Measurements from ENCODE around the gene LCE1F. TPM values are rescaled to one million over a fixed set of nuclear protein-coding genes. Genes with fewer than 3 reads are reported as not detected.

Gene LCE1F
- polyA plus RNA-seq, 2 donors = not detected

DNA sequence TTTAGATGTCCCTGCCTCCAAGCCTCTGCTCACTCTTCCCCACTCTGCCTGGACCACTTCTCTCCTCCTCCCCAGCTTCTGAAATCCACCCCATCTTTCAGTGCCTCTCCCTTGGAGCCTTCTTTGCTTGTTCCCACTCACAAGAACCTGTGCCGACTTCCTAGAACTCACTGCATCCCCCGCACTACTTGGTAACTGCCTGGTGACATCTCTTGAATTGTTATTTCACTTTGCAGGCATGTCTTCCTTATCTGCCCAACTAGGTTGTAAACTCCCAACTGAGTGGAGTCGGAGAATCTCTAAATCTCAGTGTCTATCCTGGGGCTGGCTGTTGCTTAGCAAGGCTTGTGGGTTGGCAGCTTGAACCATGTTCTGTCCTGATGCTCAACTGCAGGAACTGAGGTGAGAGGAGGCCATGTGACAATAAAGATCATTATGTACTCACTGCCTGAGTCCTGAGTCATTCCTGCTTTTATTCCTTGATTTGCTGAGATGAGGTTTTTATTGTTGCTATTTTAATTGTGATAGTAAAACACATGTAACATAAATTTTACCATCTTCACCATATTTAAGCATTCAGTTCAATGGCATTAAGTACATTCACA, 13.2 kb upstream of the LCE1F start:
- Histone ChIP-seq H3K27me3 (ENCODE audit: control insufficient read depth in 1 of 2, insufficient read depth in 2 of 2, low read length in 2 of 2) (no peaks in the 10 kb centered on the region), H3K9me3 (ENCODE audit: control insufficient read depth in 2 of 2, insufficient read depth in 1 of 2, low read depth in 1 of 2, low read length in 1 of 2) (peaks cover 0 to 2% of the 10 kb centered on the region in 2 donors), H3K4me1 (ENCODE audit: control insufficient read depth in 2 of 2, insufficient read depth in 2 of 2, low read length in 1 of 2) (peaks cover 0 to 20% of the 10 kb centered on the region in 2 donors), H3K4me3 (ENCODE audit: low read depth in 1 of 2, low read length in 2 of 2) (no peak overlapping the region), H3K27ac (ENCODE audit: low read depth in 2 of 2, low read length in 1 of 2) (no peak overlapping the region), H3K36me3 (ENCODE audit: control insufficient read depth in 2 of 2, insufficient read depth in 2 of 2, low read length in 1 of 2) (peaks cover 0 to 2% of the 10 kb centered on the region in 2 donors)
- WGBS, 2 donors = 85 to 88% methylated on average over 3 of the region's 3 CpGs

DNA sequence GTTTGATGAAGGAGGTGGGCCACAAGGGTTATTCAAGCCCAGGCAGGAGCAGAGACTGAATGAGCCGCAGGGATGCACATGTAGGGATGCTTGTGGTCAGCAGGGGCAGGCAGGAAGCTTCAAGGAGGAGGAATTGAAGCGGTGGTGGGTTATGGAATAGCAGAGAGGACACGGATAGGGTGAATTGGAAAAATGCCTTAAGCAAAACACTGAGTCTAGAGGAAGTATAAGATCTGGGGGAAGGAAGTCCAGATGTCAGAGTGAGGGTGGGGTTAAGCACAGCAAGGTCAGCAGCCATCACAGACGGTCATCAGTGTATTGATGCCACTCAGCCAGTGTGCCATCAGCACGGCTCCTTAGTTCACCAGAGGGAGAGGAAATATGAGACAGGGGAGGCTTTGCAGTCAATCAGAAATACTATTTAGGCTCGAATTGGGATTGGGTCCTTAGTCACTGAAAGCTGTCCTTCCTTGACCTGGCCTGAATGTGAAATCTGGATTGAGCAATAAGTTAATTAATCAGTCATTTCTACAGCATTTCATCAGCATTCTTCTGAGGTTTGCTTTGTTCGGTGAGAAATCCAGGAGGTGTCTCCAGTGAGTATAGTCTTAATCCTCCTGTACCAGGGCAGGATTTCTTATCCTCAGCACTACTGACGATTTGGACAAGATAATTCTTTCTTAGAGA, 6.0 kb upstream of the LCE1F start:
- no peak overlapping the region for H3K4me3 ChIP-seq (ENCODE audit: low read depth in 1 of 2, low read length in 2 of 2)

DNA sequence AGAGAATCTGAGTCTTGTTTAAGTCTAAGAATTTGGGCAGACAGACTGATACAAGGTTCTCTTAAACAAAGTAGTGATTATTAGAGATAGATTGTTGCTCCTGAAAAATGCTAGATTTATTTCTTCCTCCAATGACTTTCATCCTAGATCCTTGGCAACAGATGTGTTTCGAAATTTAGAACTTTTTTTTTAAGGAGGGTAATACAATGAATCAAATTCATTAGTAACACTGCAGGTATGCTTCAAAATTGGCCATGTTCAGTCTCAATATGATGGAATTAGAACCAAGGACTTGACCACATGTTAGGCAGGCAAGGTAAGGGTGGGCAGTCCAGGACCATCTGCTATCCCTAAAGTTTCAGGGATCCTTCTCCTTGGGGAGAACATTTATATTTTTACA, 4.5 kb upstream of the LCE1F start:
- Histone ChIP-seq H3K9me3 (ENCODE audit: control insufficient read depth in 2 of 2, insufficient read depth in 1 of 2, low read depth in 1 of 2, low read length in 1 of 2) (no peaks in the 10 kb centered on the region), H3K27me3 (ENCODE audit: control insufficient read depth in 1 of 2, insufficient read depth in 2 of 2, low read length in 2 of 2) (no peaks in the 10 kb centered on the region), H3K4me1 (ENCODE audit: control insufficient read depth in 2 of 2, insufficient read depth in 2 of 2, low read length in 1 of 2) (peaks cover 0 to 2% of the 10 kb centered on the region in 2 donors), H3K36me3 (ENCODE audit: control insufficient read depth in 2 of 2, insufficient read depth in 2 of 2, low read length in 1 of 2) (no peaks in the 10 kb centered on the region), H3K4me3 (ENCODE audit: low read depth in 1 of 2, low read length in 2 of 2) (no peak overlapping the region), H3K27ac (ENCODE audit: low read depth in 2 of 2, low read length in 1 of 2) (no peak overlapping the region)
- 53 to 67% methylated on average over 1 of the region's 1 CpG for WGBS, 2 donors

More for the DNA sequence above, 6.0 kb upstream of the LCE1F start:
- Histone ChIP-seq H3K4me1 (ENCODE audit: control insufficient read depth in 2 of 2, insufficient read depth in 2 of 2, low read length in 1 of 2) (peaks cover 0 to 2% of the 10 kb centered on the region in 2 donors), H3K27ac (ENCODE audit: low read depth in 2 of 2, low read length in 1 of 2) (peak overlapping the region in 1 of 2 donors; percentile 17), H3K27me3 (ENCODE audit: control insufficient read depth in 1 of 2, insufficient read depth in 2 of 2, low read length in 2 of 2) (no peaks in the 10 kb centered on the region), H3K36me3 (ENCODE audit: control insufficient read depth in 2 of 2, insufficient read depth in 2 of 2, low read length in 1 of 2) (no peaks in the 10 kb centered on the region), H3K9me3 (ENCODE audit: control insufficient read depth in 2 of 2, insufficient read depth in 1 of 2, low read depth in 1 of 2, low read length in 1 of 2) (no peaks in the 10 kb centered on the region)
- 55 to 61% methylated on average over 8 of the region's 8 CpGs for WGBS, 2 donors

DNA sequence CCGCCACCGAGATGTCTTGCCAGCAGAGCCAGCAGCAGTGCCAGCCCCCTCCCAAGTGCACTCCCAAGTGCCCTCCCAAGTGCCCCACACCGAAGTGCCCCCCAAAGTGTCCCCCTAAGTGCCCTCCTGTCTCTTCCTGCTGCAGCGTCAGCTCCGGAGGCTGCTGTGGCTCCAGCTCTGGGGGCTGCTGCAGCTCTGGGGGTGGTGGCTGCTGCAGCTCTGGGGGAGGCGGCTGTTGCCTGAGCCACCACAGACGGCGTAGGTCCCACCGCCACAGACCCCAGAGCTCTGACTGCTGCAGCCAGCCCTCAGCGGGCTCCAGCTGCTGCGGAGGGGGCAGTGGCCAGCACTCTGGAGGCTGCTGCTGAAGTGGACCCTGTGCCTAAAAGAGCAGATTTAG, 1.4 kb downstream of the LCE1F start:
- Histone ChIP-seq H3K36me3 (ENCODE audit: control insufficient read depth in 2 of 2, insufficient read depth in 2 of 2, low read length in 1 of 2) (no peaks in the 10 kb centered on the region), H3K27me3 (ENCODE audit: control insufficient read depth in 1 of 2, insufficient read depth in 2 of 2, low read length in 2 of 2) (no peaks in the 10 kb centered on the region), H3K27ac (ENCODE audit: low read depth in 2 of 2, low read length in 1 of 2) (no peak overlapping the region), H3K4me3 (ENCODE audit: low read depth in 1 of 2, low read length in 2 of 2) (no peak overlapping the region), H3K4me1 (ENCODE audit: control insufficient read depth in 2 of 2, insufficient read depth in 2 of 2, low read length in 1 of 2) (no peaks in the 10 kb centered on the region), H3K9me3 (ENCODE audit: control insufficient read depth in 2 of 2, insufficient read depth in 1 of 2, low read depth in 1 of 2, low read length in 1 of 2) (no peaks in the 10 kb centered on the region)
- 82 to 87% methylated on average over 11 of the region's 11 CpGs for WGBS, 2 donors

DNA sequence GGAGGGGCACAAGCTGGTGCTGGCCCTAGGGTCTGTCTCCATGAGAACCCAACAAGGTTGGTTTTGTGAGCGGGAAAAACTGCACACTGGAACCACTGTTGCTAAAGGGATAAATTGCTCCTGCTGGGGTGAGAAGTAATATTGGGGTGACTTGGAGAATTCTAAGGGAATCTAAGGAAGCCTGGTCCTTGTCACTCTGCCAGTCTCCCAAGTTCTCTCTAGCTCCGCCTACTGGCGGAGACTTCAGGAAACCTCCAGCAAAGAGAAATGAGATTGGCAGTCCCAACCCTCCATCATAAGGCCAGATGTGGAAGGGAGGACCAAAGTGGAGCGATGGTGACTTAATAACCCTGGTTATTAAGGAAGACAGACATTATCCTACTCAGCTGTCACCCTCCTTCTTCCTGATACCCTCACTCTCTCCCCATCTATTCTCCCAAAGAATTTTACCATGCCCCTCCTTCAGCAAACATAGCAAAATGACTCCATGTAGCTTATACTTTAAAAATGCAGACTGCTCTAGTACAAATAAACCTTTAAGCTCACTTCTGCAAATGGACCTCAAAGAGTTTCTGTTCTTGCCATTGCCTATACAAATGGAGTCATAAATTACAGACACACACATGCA, 2.7 kb downstream of the LCE1F start:
- no peak overlapping the region for H3K27ac ChIP-seq (ENCODE audit: low read depth in 2 of 2, low read length in 1 of 2)
- 62 to 67% methylated on average over 4 of the region's 4 CpGs for WGBS, 2 donors
- H3K4me1 ChIP-seq (ENCODE audit: control insufficient read depth in 2 of 2, insufficient read depth in 2 of 2, low read length in 1 of 2) = no peaks in the 10 kb centered on the region
- H3K36me3 ChIP-seq (ENCODE audit: control insufficient read depth in 2 of 2, insufficient read depth in 2 of 2, low read length in 1 of 2) = no peaks in the 10 kb centered on the region
- no peak overlapping the region for H3K4me3 ChIP-seq (ENCODE audit: low read depth in 1 of 2, low read length in 2 of 2)
- no peaks in the 10 kb centered on the region for H3K9me3 ChIP-seq (ENCODE audit: control insufficient read depth in 2 of 2, insufficient read depth in 1 of 2, low read depth in 1 of 2, low read length in 1 of 2)
- no peaks in the 10 kb centered on the region for H3K27me3 ChIP-seq (ENCODE audit: control insufficient read depth in 1 of 2, insufficient read depth in 2 of 2, low read length in 2 of 2)

DNA sequence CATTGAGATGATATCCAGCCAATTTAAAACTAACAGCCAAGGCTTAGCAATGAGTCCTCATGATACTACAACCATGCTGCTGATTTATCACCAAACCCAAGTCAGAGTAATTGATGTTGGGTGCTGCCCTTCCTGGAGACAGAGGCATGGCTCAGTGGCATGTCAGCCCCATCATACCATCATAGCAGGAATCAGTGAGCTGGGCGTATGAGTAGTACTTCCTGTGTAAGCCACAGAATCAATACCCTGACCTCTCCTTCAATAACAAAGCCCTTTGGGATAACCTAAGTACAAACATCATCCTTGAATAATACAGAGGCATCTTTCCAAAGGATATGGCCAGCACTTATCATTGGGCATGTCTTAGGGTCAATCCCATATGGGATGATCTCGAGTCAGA, 8.2 kb downstream of the LCE1F start:
- WGBS, 2 donors = 55 to 71% methylated on average over 2 of the region's 2 CpGs
- peaks cover 0 to 6% of the 10 kb centered on the region in 2 donors for H3K4me1 ChIP-seq (ENCODE audit: control insufficient read depth in 2 of 2, insufficient read depth in 2 of 2, low read length in 1 of 2)

DNA sequence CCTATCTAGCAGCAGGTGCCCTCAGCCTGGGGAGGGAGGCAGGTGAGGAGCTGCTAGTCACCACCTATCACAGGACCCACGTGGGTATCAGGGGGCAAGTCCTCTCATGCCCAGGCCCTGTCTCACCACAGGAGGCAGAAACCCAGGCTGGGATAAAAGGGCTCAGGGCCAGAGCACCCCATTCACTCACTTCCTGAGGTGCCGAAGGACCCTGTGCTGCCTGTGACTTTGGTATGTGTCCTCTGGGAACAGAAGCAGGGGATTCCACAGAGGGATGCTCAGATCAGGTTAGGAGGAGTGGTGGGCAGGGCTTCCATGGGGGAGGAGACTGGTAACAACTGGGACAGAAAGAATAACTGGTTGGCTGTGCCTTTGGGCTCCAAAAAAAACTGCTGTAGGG, 11.1 kb downstream of the LCE1F start, which contains the start of gene LCE1E:
TSS of gene LCE1E (plus strand) at position 181 of the 400 bp plus-strand sequence. CDS start 1,043 bp downstream, outside the sequence.
- Histone ChIP-seq H3K27ac (ENCODE audit: low read depth in 2 of 2, low read length in 1 of 2) (no peak within 1 kb of the TSS), H3K36me3 (ENCODE audit: control insufficient read depth in 2 of 2, insufficient read depth in 2 of 2, low read length in 1 of 2) (no peaks in the 10 kb centered on the region), H3K4me1 (ENCODE audit: control insufficient read depth in 2 of 2, insufficient read depth in 2 of 2, low read length in 1 of 2) (peaks cover 0 to 6% of the 10 kb centered on the region in 2 donors), H3K27me3 (ENCODE audit: control insufficient read depth in 1 of 2, insufficient read depth in 2 of 2, low read length in 2 of 2) (no peaks in the 10 kb centered on the region), H3K4me3 (ENCODE audit: low read depth in 1 of 2, low read length in 2 of 2) (no peak within 1 kb of the TSS), H3K9me3 (ENCODE audit: control insufficient read depth in 2 of 2, insufficient read depth in 1 of 2, low read depth in 1 of 2, low read length in 1 of 2) (no peaks in the 10 kb centered on the region)
- 21 to 37% methylated on average over 2 of the region's 2 CpGs for WGBS, 2 donors

More for the DNA sequence above, 8.2 kb downstream of the LCE1F start:
- no peaks in the 10 kb centered on the region for H3K36me3 ChIP-seq (ENCODE audit: control insufficient read depth in 2 of 2, insufficient read depth in 2 of 2, low read length in 1 of 2)
- no peaks in the 10 kb centered on the region for H3K27me3 ChIP-seq (ENCODE audit: control insufficient read depth in 1 of 2, insufficient read depth in 2 of 2, low read length in 2 of 2)
- H3K9me3 ChIP-seq (ENCODE audit: control insufficient read depth in 2 of 2, insufficient read depth in 1 of 2, low read depth in 1 of 2, low read length in 1 of 2) = no peaks in the 10 kb centered on the region
- H3K27ac ChIP-seq (ENCODE audit: low read depth in 2 of 2, low read length in 1 of 2) = no peak overlapping the region
- H3K4me3 ChIP-seq (ENCODE audit: low read depth in 1 of 2, low read length in 2 of 2) = no peak overlapping the region

DNA sequence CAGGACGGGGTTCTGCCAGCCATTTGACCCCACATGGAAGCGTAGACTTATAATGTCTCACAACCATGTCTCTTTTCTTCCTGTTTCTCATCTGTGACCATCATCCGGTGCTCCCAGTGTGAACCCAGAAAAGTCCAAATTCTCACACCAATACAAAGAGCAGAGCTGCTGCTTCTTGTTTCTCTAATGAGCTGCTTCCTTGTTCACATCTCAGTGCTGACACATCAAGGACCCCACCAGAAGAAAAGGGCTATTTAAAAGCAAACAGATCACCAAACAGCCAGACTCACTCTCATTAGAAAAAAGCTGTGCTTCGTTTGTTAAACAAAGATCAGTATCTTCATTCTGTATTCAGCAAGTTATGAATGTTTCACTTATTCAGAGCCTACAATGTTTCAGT, 20.7 kb downstream of the LCE1F start:
- Histone ChIP-seq H3K27me3 (ENCODE audit: control insufficient read depth in 1 of 2, insufficient read depth in 2 of 2, low read length in 2 of 2) (no peaks in the 10 kb centered on the region), H3K4me1 (ENCODE audit: control insufficient read depth in 2 of 2, insufficient read depth in 2 of 2, low read length in 1 of 2) (no peaks in the 10 kb centered on the region), H3K36me3 (ENCODE audit: control insufficient read depth in 2 of 2, insufficient read depth in 2 of 2, low read length in 1 of 2) (no peaks in the 10 kb centered on the region), H3K4me3 (ENCODE audit: low read depth in 1 of 2, low read length in 2 of 2) (no peak overlapping the region), H3K27ac (ENCODE audit: low read depth in 2 of 2, low read length in 1 of 2) (no peak overlapping the region), H3K9me3 (ENCODE audit: control insufficient read depth in 2 of 2, insufficient read depth in 1 of 2, low read depth in 1 of 2, low read length in 1 of 2) (no peaks in the 10 kb centered on the region)
- 59 to 68% methylated on average over 4 of the region's 4 CpGs for WGBS, 2 donors

DNA sequence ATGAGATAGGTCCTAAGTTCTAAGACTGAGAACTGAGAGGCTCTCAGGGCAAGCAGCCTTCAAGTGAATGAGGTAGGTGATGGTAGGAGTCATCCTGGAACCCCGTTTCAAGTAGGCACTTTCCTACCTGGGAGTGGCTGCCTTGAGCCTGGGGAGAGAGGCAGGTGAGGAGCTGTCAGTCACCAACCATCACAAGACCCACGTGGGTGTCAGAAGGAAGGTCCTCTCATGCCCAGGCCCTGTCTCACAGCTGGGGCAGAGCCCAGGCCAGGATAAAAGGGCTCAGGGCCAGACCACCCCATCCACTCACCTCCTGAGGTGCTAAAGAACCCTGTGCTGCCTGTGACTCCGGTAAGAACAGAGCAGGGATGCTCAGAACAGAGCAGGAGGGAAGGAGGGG, 21.5 kb downstream of the LCE1F start, which contains the start of gene LCE1D:
TSS of gene LCE1D (plus strand) at position 301 of the 400 bp plus-strand sequence. CDS start 1,074 bp downstream, outside the sequence.
- no peak within 1 kb of the TSS for H3K4me3 ChIP-seq (ENCODE audit: low read depth in 1 of 2, low read length in 2 of 2)
- H3K9me3 ChIP-seq (ENCODE audit: control insufficient read depth in 2 of 2, insufficient read depth in 1 of 2, low read depth in 1 of 2, low read length in 1 of 2) = no peaks in the 10 kb centered on the region
- 29 to 54% methylated on average over 2 to 3 of the region's 3 CpGs for WGBS, 2 donors
- H3K4me1 ChIP-seq (ENCODE audit: control insufficient read depth in 2 of 2, insufficient read depth in 2 of 2, low read length in 1 of 2) = no peaks in the 10 kb centered on the region
- no peak within 1 kb of the TSS for H3K27ac ChIP-seq (ENCODE audit: low read depth in 2 of 2, low read length in 1 of 2)
- H3K27me3 ChIP-seq (ENCODE audit: control insufficient read depth in 1 of 2, insufficient read depth in 2 of 2, low read length in 2 of 2) = no peaks in the 10 kb centered on the region
- no peaks in the 10 kb centered on the region for H3K36me3 ChIP-seq (ENCODE audit: control insufficient read depth in 2 of 2, insufficient read depth in 2 of 2, low read length in 1 of 2)

Data from esophagus (tissue), 2 donors.